SK-N-MC (cell line): ENCODE data around the gene C22orf42.
A peak's percentile ranks its signal among the peaks of the same experiment; 100 is the strongest.

Experiments used
- EZH2 ChIP-seq: fragments of 200-600 bp; sonication (generic); IDR thresholded peaks from one replicate; pipeline ENCODE4 v1.6.1; 2017; ENCODE audit warnings: antibody characterized with exemption
- POLR2AphosphoS5 ChIP-seq: IDR thresholded peaks from 2 replicates; pipeline ENCODE4 v1.6.1; 2012; ENCODE audit warnings: mild to moderate bottlenecking, low read depth, low read length, borderline replicate concordance

GRCh38 chr22:32204040-32204855, 45.1 kb upstream of the C22orf42 start:
- TF ChIP-seq EZH2, result peak; percentile 41
- no peak for TF ChIP-seq POLR2AphosphoS5
